PC-3 (cell line): Measurements from ENCODE around the gene OPRD1. TPM values are rescaled to one million over a fixed set of nuclear protein-coding genes. Genes with fewer than 3 reads are reported as not detected.
"Not testable (repeated sequence)": the region's sequence is repeated elsewhere in the genome, so short reads cannot be mapped to it uniquely, and the experiment has no call there.

Experiments
- ATAC-seq: fragments of 200-7000 bp; cut with Tn5 transposase; 2 replicates; pipeline ENCODE4 v1.9.1; 2020; ENCODE audit warnings: mild to moderate bottlenecking, moderate library complexity
- BruUV-seq: library from RNA; stranded (reverse); fragments of 400-500 nt; replicated peaks from 2 replicates; lab custom pipeline; 2021; lab: Mats Ljungman, UMichigan
- CTCF ChIA-PET: fragments of 300-600 bp; sonication (Branson Sonifier 250); formaldehyde crosslinking; loops from one replicate; lab custom pipeline; 2022; ENCODE audit warnings: antibody characterized with exemption; lab: Charles Lee
- POLR2A ChIA-PET: fragments of 300-600 bp; sonication (Branson Sonifier 250); formaldehyde crosslinking; loops from one replicate; lab custom pipeline; 2022; ENCODE audit warnings: antibody characterized with exemption; ENCODE audit not compliant: unreplicated experiment; lab: Charles Lee
- DNase-seq: peaks from one replicate; pipeline ENCODE4 v3.0.0-alpha.2; 2015
- H2AFZ ChIP-seq: fragments of 300-600 bp; sonication (generic); 2 replicates; pipeline ENCODE4 v1.6.0; 2016; ENCODE audit warnings: antibody characterized with exemption, low read length
- H3F3A ChIP-seq: fragments of 300-600 bp; sonication (generic); one replicate; pipeline ENCODE4 v1.6.0; 2017; ENCODE audit warnings: antibody characterized with exemption, low read length, control low read depth, mild to moderate bottlenecking; ENCODE audit not compliant: unreplicated experiment
- H3K27ac ChIP-seq: fragments of 300-600 bp; sonication (generic); 2 replicates; pipeline ENCODE4 v1.5.1; 2016; ENCODE audit warnings: mild to moderate bottlenecking, low read length
- H3K27me3 ChIP-seq: fragments of 300-600 bp; sonication (generic); 2 replicates; pipeline ENCODE4 v1.6.1; 2016; ENCODE audit warnings: low read length, mixed read lengths
- H3K36me3 ChIP-seq: fragments of 300-600 bp; sonication (generic); 2 replicates; pipeline ENCODE4 v1.6.1; 2016; ENCODE audit warnings: low read depth, mixed run types, low read length, mixed read lengths
- H3K4me1 ChIP-seq: fragments of 300-600 bp; sonication (generic); 2 replicates; pipeline ENCODE4 v1.5.1; 2016; ENCODE audit warnings: low read length; ENCODE audit not compliant: insufficient read depth
- H3K4me2 ChIP-seq: fragments of 300-600 bp; sonication (generic); 2 replicates; pipeline ENCODE4 v1.6.0; 2016; ENCODE audit warnings: low read length
- H3K4me3 ChIP-seq: fragments of 300-600 bp; sonication (generic); 2 replicates; pipeline ENCODE4 v1.5.1; 2016; ENCODE audit warnings: mild to moderate bottlenecking, low read length, mixed read lengths
- H3K79me2 ChIP-seq: fragments of 300-600 bp; sonication (generic); 2 replicates; pipeline ENCODE4 v1.6.1; 2017; ENCODE audit warnings: low read length, mixed read lengths
- H3K9ac ChIP-seq: fragments of 300-600 bp; sonication (generic); 2 replicates; pipeline ENCODE4 v1.6.0; 2016; ENCODE audit warnings: mild to moderate bottlenecking, low read length
- H3K9me2 ChIP-seq: fragments of 300-600 bp; sonication (generic); replicated peaks from 2 replicates; pipeline ENCODE4 v1.6.1; 2016; ENCODE audit warnings: mixed run types, low read length, mixed read lengths
- H3K9me3 ChIP-seq: fragments of 300-600 bp; sonication (generic); 2 replicates; pipeline ENCODE4 v1.6.1; 2016; ENCODE audit warnings: low read length, mixed read lengths
- H4K20me1 ChIP-seq: fragments of 300-600 bp; sonication (generic); 2 replicates; pipeline ENCODE4 v1.6.1; 2016; ENCODE audit warnings: low read length, mixed read lengths
- EZH2 ChIP-seq: fragments of 300-600 bp; sonication (generic); IDR thresholded peaks from one replicate; pipeline ENCODE4 v1.6.1; 2017; ENCODE audit warnings: antibody characterized with exemption, mild to moderate bottlenecking, low read length; ENCODE audit not compliant: unreplicated experiment
- EZH2phosphoT487 ChIP-seq: fragments of 300-600 bp; sonication (generic); IDR thresholded peaks from 2 replicates; pipeline ENCODE4 v1.6.1; 2018; ENCODE audit warnings: mild to moderate bottlenecking, antibody characterized with exemption, low read length, borderline replicate concordance
- intact Hi-C: fragments of 100-400 bp; cut with micrococcal nuclease; formaldehyde crosslinking; loops from 2 replicates; pipeline ENCODE4 v1.9.0; 2023
- total RNA-seq: library from RNA; depleted of rRNA; stranded (reverse); fragments of >200 nt; gene quantifications from 2 replicates; pipeline ENCODE4 v1.2.3, GENCODE V29; 2014
- TF ChIP-seq, protein P1 (sequence below): fragments of 300-600 bp; sonication (generic); conservative IDR thresholded peaks from 2 replicates; pipeline ENCODE4 v1.5.1; 2017; ENCODE audit warnings: antibody characterized with exemption, low read depth, mild to moderate bottlenecking, low read length

OPRD1 gene
- total RNA-seq, 1 experiment from 2014 or later = not detected

- H3K9ac ChIP-seq = no peak overlapping the region
- POLR2A ChIA-PET = interaction anchor here (0.6 kb wide), 1 partner anchor 18 kb away, joined by 23 read pairs; no protein-coding TSS in a partner anchor
- H3K9me2 ChIP-seq = no peaks in the 10 kb centered on the region
- ATAC-seq = peak; percentile 89
- peaks cover 3% of the 10 kb centered on the region; the same call in 1 of the 2 replicates for H3K4me1 ChIP-seq
- H4K20me1 ChIP-seq = no peaks in the 10 kb centered on the region
- no peaks in the 10 kb centered on the region for H3F3A ChIP-seq
- no peaks in the 10 kb centered on the region for H3K79me2 ChIP-seq
- H3K27me3 ChIP-seq = no peaks in the 10 kb centered on the region
- peak overlapping the region; percentile 73 for H2AFZ ChIP-seq
- CTCF ChIA-PET = interaction anchor here (0.6 kb wide), 1 partner anchor 18 kb away, joined by 7 read pairs; no protein-coding TSS in a partner anchor
- peak; percentile 65 for DNase-seq
- H3K27ac ChIP-seq = no peak overlapping the region
- no peaks in the 10 kb centered on the region for H3K9me3 ChIP-seq
- intact Hi-C loops = loop anchor here (2.0 kb wide), 1 partner anchor 61 kb away; no protein-coding TSS in a partner anchor
- no TSS peak for BruUV-seq
- H3K4me3 ChIP-seq = no peak overlapping the region
- no peaks in the 10 kb centered on the region for H3K36me3 ChIP-seq
- no peak overlapping the region for H3K4me2 ChIP-seq
- TF ChIP-seq EZH2phosphoT487 = no peak
- TF ChIP-seq, protein P1, sequence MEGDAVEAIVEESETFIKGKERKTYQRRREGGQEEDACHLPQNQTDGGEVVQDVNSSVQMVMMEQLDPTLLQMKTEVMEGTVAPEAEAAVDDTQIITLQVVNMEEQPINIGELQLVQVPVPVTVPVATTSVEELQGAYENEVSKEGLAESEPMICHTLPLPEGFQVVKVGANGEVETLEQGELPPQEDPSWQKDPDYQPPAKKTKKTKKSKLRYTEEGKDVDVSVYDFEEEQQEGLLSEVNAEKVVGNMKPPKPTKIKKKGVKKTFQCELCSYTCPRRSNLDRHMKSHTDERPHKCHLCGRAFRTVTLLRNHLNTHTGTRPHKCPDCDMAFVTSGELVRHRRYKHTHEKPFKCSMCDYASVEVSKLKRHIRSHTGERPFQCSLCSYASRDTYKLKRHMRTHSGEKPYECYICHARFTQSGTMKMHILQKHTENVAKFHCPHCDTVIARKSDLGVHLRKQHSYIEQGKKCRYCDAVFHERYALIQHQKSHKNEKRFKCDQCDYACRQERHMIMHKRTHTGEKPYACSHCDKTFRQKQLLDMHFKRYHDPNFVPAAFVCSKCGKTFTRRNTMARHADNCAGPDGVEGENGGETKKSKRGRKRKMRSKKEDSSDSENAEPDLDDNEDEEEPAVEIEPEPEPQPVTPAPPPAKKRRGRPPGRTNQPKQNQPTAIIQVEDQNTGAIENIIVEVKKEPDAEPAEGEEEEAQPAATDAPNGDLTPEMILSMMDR = peak; percentile 55
Measured at GRCh38 chr1:28845786-28846543, 34.0 kb downstream of the OPRD1 start.

GRCh38 chr1:28847207-28847606, 35.2 kb downstream of the OPRD1 start:
- H3K9me3 ChIP-seq, H3K79me2 ChIP-seq, BruUV-seq, DNase-seq, H3K9ac ChIP-seq, H3K27me3 ChIP-seq, POLR2A ChIA-PET, H3K4me1 ChIP-seq, H3K4me3 ChIP-seq, H3K36me3 ChIP-seq, H3K9me2 ChIP-seq, H3K4me2 ChIP-seq, H2AFZ ChIP-seq, ATAC-seq, H4K20me1 ChIP-seq, H3F3A ChIP-seq, H3K27ac ChIP-seq: not testable (repeated sequence)
- intact Hi-C loops = loop anchor here (2.0 kb wide), 1 partner anchor 62 kb away; no protein-coding TSS in a partner anchor
- CTCF ChIA-PET = interaction anchor here (0.6 kb wide), 1 partner anchor 19 kb away, joined by 8 read pairs; no protein-coding TSS in a partner anchor

DNA sequence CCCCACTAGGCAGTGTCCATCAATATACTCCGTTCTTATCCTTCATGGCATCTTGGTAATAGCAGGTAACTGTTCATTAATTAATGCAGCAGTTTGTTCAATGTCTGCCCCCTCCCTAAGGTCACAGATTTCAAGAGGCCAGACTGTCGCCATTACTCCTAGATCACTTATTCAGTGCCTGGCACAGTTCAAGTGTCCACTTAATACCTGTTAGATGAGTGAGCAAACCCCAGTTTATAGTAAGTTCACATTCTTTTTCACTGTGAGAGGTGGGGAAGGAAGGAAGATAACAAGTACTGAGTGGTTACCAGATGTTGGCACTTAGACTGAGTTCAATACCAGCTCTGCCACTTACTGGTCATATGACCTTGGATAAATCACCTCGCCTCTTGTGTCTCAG, 36.4 kb downstream of the OPRD1 start:
- Histone ChIP-seq H3K27ac (no peak overlapping the region), H3K9me3 (no peaks in the 10 kb centered on the region), H4K20me1 (no peaks in the 10 kb centered on the region), H3F3A (no peaks in the 10 kb centered on the region), H3K4me2 (no peak overlapping the region), H3K9me2 (no peaks in the 10 kb centered on the region), H2AFZ (no peak overlapping the region), H3K36me3 (no peaks in the 10 kb centered on the region), H3K9ac (no peak overlapping the region), H3K4me1 (peaks cover 3% of the 10 kb centered on the region; the same call in 1 of the 2 replicates), H3K27me3 (no peaks in the 10 kb centered on the region), H3K79me2 (no peaks in the 10 kb centered on the region), H3K4me3 (no peak overlapping the region)
- intact Hi-C loops = no loop called here
- ATAC-seq (no peak), DNase-seq (no peak)
- ChIA-PET POLR2A (no interaction called here), CTCF (no interaction called here)
- BruUV-seq = no TSS peak
- TF ChIP-seq EZH2phosphoT487 (no peak), EZH2 (no peak)
- TF ChIP-seq, protein P1 = no peak
